HEK293 (cell line): ENCODE measurements around the gene MSL3B.

Experiments used
- CTCF ChIA-PET: fragments of 350-600 bp; formaldehyde crosslinking; extraction: SDS; loops from one replicate; lab custom pipeline; 2021; ENCODE audit warnings: antibody characterized with exemption; lab: Yijun Ruan, JAX
- POLR2A ChIA-PET: fragments of 300-600 bp; formaldehyde crosslinking; extraction: SDS; loops from one replicate; lab custom pipeline; 2020; ENCODE audit warnings: antibody characterized with exemption, inconsistent platforms; lab: Yijun Ruan, JAX
- H3K27ac ChIP-seq: fragments of 200-500 bp; sonication (Bioruptor generic); 2 replicates; pipeline ENCODE4 v1.5.1; 2014; ENCODE audit warnings: low read depth, low read length, control low read depth, inconsistent platforms; ENCODE audit errors: extremely low read depth
- H3K36me3 ChIP-seq, 2 experiments: fragments of 200-500 bp in 1 of 2; sonication (Bioruptor generic) in 1 of 2; 1 replicate in 1 of 2; 2 replicates in 1 of 2; pipeline ENCODE4 v1.5.1; 2014 to 2017; ENCODE audit warnings: inconsistent platforms in 2 of 2, low read length in 2 of 2; ENCODE audit not compliant: control insufficient read depth in 2 of 2, insufficient read depth in 1 of 2
- H3K4me1 ChIP-seq: fragments of 200-500 bp; sonication (Bioruptor generic); 2 replicates; pipeline ENCODE4 v1.5.1; 2014; ENCODE audit warnings: mild to moderate bottlenecking, low read length, inconsistent platforms; ENCODE audit not compliant: control insufficient read depth, insufficient read depth
- H3K4me3 ChIP-seq: 2 replicates; pipeline ENCODE4 v1.5.1; 2011; ENCODE audit warnings: low read depth, mild to moderate bottlenecking, control low read depth, low read length, moderate library complexity
- H3K9me3 ChIP-seq: fragments of 200-500 bp; sonication (Bioruptor generic); 2 replicates; pipeline ENCODE4 v1.5.1; 2014; ENCODE audit warnings: low read depth, low read length, inconsistent platforms; ENCODE audit not compliant: control insufficient read depth, insufficient read depth
- EGR2 ChIP-seq: fragments of 450-650 bp; formaldehyde crosslinking; IDR thresholded peaks from 2 replicates; pipeline ENCODE4 v1.5.1; 2016; ENCODE audit warnings: low read depth, missing biosample characterization, missing genetic modification characterization
- HOXC10 ChIP-seq: sonication (generic); formaldehyde crosslinking; IDR thresholded peaks from 2 replicates; pipeline ENCODE4 v1.8.1; 2023; ENCODE audit warnings: mild to moderate bottlenecking, missing genetic modification reagents
- HOXD13 ChIP-seq: sonication (generic); formaldehyde crosslinking; IDR thresholded peaks from 2 replicates; pipeline ENCODE4 v1.8.0; 2022; ENCODE audit warnings: missing genetic modification reagents, borderline replicate concordance
- PRDM1 ChIP-seq: fragments of 450-650 bp; formaldehyde crosslinking; IDR thresholded peaks from 2 replicates; pipeline ENCODE4; 2016; ENCODE audit warnings: missing biosample characterization, missing genetic modification characterization
- SETDB1 ChIP-seq: IDR thresholded peaks from one replicate; pipeline ENCODE4 v1.6.1; 2017; ENCODE audit warnings: mild to moderate bottlenecking, low read length, moderate library complexity, mixed read lengths; ENCODE audit not compliant: insufficient read length
- ZFHX2 ChIP-seq: fragments of 450-650 bp; formaldehyde crosslinking; conservative IDR thresholded peaks from 2 replicates; pipeline ENCODE4 v1.5.1; 2016; ENCODE audit warnings: missing biosample characterization, missing genetic modification characterization
- ZFP37 ChIP-seq: fragments of 450-650 bp; formaldehyde crosslinking; IDR thresholded peaks from 2 replicates; pipeline ENCODE4 v1.5.1; 2016; ENCODE audit warnings: missing biosample characterization, missing genetic modification characterization
- ZNF169 ChIP-seq: fragments of 450-650 bp; formaldehyde crosslinking; IDR thresholded peaks from 2 replicates; pipeline ENCODE4 v1.5.1; 2016; ENCODE audit warnings: missing biosample characterization, missing genetic modification characterization
- ZNF311 ChIP-seq: fragments of 450-650 bp; formaldehyde crosslinking; IDR thresholded peaks from 2 replicates; pipeline ENCODE4 v1.5.1; 2017; ENCODE audit warnings: missing biosample characterization, missing genetic modification characterization, borderline replicate concordance
- ZNF416 ChIP-seq: fragments of 450-650 bp; formaldehyde crosslinking; IDR thresholded peaks from 2 replicates; pipeline ENCODE4 v1.5.1; 2016; ENCODE audit warnings: missing biosample characterization, missing genetic modification characterization
- ZNF501 ChIP-seq: fragments of 450-650 bp; formaldehyde crosslinking; IDR thresholded peaks from 2 replicates; pipeline ENCODE4 v1.5.1; 2016; ENCODE audit warnings: missing biosample characterization, missing genetic modification characterization
- ZNF596 ChIP-seq: fragments of 450-650 bp; IDR thresholded peaks from 2 replicates; pipeline ENCODE4 v1.5.0; 2018; ENCODE audit warnings: missing biosample characterization, mild to moderate bottlenecking, missing genetic modification characterization, moderate library complexity
- ZNF626 ChIP-seq: fragments of 450-650 bp; sonication (Bioruptor Pico); formaldehyde crosslinking; IDR thresholded peaks from 2 replicates; pipeline ENCODE4 v1.5.1; 2018; ENCODE audit warnings: missing biosample characterization, missing genetic modification characterization, inconsistent platforms
- ZNF664 ChIP-seq: fragments of 450-650 bp; formaldehyde crosslinking; IDR thresholded peaks from 2 replicates; pipeline ENCODE4 v1.5.1; 2016; ENCODE audit warnings: missing biosample characterization, missing genetic modification characterization
- ZNF707 ChIP-seq: fragments of 450-650 bp; formaldehyde crosslinking; IDR thresholded peaks from 2 replicates; pipeline ENCODE4 v1.5.1; 2016; ENCODE audit warnings: missing biosample characterization, missing genetic modification characterization
- TF ChIP-seq, protein P1 (sequence below): fragments of 450-650 bp; formaldehyde crosslinking; conservative IDR thresholded peaks from 2 replicates; pipeline ENCODE4 v1.5.1; 2016; ENCODE audit warnings: low read depth, missing biosample characterization, missing genetic modification characterization
- TF ChIP-seq, protein P2 (sequence below): fragments of 450-650 bp; formaldehyde crosslinking; IDR thresholded peaks from 2 replicates; pipeline ENCODE4 v1.5.1; 2017; ENCODE audit warnings: missing biosample characterization, missing genetic modification characterization
- TF ChIP-seq, protein P3 (sequence below): fragments of 450-650 bp; formaldehyde crosslinking; IDR thresholded peaks from 2 replicates; pipeline ENCODE4 v1.5.1; 2016; ENCODE audit warnings: missing biosample characterization, missing genetic modification characterization

Gene MSL3B

DNA sequence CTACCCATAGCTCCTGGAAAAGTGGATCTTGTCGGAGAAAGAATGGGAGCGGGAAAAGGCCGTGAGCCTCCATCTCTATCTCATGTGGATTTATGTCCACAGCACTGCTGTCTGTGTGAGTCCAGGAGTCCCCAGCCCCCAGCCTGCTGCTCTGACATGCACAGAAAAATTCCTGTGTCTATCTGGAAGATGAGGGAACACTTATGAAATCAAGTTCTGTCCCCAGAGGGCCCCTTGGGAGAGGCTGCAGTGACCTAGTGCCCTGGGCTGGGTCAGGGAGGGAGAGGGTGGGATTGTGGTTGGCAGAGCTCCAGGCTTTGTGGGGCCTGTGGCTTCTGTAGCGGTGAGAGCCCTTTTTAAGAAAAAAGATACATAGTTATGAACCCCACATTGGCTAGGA, 51.4 kb downstream of the MSL3B start (continued):
- TF ChIP-seq, protein P1, sequence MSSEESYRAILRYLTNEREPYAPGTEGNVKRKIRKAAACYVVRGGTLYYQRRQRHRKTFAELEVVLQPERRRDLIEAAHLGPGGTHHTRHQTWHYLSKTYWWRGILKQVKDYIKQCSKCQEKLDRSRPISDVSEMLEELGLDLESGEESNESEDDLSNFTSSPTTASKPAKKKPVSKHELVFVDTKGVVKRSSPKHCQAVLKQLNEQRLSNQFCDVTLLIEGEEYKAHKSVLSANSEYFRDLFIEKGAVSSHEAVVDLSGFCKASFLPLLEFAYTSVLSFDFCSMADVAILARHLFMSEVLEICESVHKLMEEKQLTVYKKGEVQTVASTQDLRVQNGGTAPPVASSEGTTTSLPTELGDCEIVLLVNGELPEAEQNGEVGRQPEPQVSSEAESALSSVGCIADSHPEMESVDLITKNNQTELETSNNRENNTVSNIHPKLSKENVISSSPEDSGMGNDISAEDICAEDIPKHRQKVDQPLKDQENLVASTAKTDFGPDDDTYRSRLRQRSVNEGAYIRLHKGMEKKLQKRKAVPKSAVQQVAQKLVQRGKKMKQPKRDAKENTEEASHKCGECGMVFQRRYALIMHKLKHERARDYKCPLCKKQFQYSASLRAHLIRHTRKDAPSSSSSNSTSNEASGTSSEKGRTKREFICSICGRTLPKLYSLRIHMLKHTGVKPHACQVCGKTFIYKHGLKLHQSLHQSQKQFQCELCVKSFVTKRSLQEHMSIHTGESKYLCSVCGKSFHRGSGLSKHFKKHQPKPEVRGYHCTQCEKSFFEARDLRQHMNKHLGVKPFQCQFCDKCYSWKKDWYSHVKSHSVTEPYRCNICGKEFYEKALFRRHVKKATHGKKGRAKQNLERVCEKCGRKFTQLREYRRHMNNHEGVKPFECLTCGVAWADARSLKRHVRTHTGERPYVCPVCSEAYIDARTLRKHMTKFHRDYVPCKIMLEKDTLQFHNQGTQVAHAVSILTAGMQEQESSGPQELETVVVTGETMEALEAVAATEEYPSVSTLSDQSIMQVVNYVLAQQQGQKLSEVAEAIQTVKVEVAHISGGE (tag by site-specific recombination), result no peak
- TF ChIP-seq ZNF501 (tag by site-specific recombination) (no peak), ZNF416 (tag by site-specific recombination) (no peak)

DNA sequence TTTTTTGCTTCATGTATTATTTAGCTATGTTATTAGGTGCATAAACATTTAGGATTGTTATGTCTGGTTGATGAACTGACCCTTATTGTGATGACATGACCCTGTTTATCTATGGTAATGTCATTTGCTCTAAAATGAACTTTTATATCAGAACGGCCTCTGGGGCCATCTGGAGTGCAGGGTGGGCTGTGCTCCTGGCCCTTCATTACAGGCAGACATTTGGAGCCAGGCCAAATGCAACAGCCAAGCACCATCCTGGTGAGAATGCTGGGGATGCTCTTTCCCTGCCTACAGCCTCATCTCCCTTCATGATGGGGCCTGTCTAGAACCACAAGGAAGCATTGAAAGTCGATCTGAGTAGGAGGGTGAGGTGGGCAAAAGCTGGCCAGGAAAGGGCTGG, 51.9 kb downstream of the MSL3B start:
- TF ChIP-seq SETDB1 (peak; percentile 17), ZFHX2 (tag by site-specific recombination) (peak; percentile 42; the same call in 1 of the 2 replicates), ZNF169 (tag by site-specific recombination) (no peak), EGR2 (0 out of 2 replicates have a peak, but pooled peaks have one; percentile 7)
- TF ChIP-seq, protein P2, sequence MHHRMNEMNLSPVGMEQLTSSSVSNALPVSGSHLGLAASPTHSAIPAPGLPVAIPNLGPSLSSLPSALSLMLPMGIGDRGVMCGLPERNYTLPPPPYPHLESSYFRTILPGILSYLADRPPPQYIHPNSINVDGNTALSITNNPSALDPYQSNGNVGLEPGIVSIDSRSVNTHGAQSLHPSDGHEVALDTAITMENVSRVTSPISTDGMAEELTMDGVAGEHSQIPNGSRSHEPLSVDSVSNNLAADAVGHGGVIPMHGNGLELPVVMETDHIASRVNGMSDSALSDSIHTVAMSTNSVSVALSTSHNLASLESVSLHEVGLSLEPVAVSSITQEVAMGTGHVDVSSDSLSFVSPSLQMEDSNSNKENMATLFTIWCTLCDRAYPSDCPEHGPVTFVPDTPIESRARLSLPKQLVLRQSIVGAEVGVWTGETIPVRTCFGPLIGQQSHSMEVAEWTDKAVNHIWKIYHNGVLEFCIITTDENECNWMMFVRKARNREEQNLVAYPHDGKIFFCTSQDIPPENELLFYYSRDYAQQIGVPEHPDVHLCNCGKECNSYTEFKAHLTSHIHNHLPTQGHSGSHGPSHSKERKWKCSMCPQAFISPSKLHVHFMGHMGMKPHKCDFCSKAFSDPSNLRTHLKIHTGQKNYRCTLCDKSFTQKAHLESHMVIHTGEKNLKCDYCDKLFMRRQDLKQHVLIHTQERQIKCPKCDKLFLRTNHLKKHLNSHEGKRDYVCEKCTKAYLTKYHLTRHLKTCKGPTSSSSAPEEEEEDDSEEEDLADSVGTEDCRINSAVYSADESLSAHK (tag by site-specific recombination), result no peak
- H3K27ac ChIP-seq, result no peak overlapping the region
- H3K4me1 ChIP-seq, result peaks cover 5% of the 10 kb centered on the region; the same call in 1 of the 2 replicates
- ChIA-PET CTCF (no interaction called here), POLR2A (no interaction called here)
- no peaks in the 10 kb centered on the region for H3K9me3 ChIP-seq
- no peak overlapping the region for H3K4me3 ChIP-seq
- H3K36me3 ChIP-seq, result no peaks in the 10 kb centered on the region

DNA sequence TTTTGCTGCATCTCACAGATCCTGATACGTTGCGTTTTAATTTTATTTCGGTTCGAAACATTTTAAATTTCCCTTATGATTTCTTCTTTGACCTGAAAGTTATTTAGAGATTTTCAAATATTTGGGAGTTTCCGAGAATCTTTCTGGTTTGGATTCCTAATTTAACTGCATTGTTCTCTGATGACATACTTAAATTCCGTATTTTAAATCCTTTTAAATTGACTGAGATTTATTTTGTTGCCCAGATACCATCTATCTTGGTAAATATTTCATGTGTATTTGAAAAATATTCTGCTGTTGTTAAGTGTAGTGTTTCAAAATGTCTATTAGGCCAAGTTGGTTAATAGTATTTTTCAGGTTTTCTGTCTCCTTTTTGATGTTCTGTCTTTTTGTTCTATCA, 52.3 kb downstream of the MSL3B start:
- no peaks in the 10 kb centered on the region for H3K9me3 ChIP-seq
- ChIA-PET POLR2A (no interaction called here), CTCF (no interaction called here)
- H3K4me3 ChIP-seq, result no peak overlapping the region
- TF ChIP-seq ZNF707 (tag by site-specific recombination), result no peak
- no peak for TF ChIP-seq ZNF664
- TF ChIP-seq HOXD13, result no peak
- no peak for TF ChIP-seq ZNF311
- TF ChIP-seq ZNF626 (tag by site-specific recombination), result no peak
- TF ChIP-seq, protein P3, sequence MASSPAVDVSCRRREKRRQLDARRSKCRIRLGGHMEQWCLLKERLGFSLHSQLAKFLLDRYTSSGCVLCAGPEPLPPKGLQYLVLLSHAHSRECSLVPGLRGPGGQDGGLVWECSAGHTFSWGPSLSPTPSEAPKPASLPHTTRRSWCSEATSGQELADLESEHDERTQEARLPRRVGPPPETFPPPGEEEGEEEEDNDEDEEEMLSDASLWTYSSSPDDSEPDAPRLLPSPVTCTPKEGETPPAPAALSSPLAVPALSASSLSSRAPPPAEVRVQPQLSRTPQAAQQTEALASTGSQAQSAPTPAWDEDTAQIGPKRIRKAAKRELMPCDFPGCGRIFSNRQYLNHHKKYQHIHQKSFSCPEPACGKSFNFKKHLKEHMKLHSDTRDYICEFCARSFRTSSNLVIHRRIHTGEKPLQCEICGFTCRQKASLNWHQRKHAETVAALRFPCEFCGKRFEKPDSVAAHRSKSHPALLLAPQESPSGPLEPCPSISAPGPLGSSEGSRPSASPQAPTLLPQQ (tag by site-specific recombination), result no peak
- no peak for TF ChIP-seq ZFP37 (tag by site-specific recombination)
- TF ChIP-seq PRDM1 (tag by site-specific recombination), result no peak
- no peak for TF ChIP-seq HOXC10 (CRISPR knock-in tag)
- TF ChIP-seq ZNF596 (tag by site-specific recombination), result no peak
- TF ChIP-seq, all 188 proteins: peak for 0
- Histone ChIP-seq H3K4me1 (peaks cover 5% of the 10 kb centered on the region; the same call in 1 of the 2 replicates), H3K36me3 (no peaks in the 10 kb centered on the region), H3K27ac (no peak overlapping the region)
